GM10266 (cell line): ENCODE data around the gene RASA2.
A peak's percentile ranks its signal among the peaks of the same experiment; 100 is the strongest.

ENCODE experiments used
- DNase-seq: peaks from one replicate; pipeline ENCODE4 v3.0.0; 2012; ENCODE audit errors: extremely low spot score
- TF ChIP-seq, protein P1 (sequence below): IDR thresholded peaks from 2 replicates; pipeline ENCODE4 v1.5.1; 2012; ENCODE audit warnings: mild to moderate bottlenecking, low read depth; ENCODE audit not compliant: control insufficient read depth, insufficient read depth; ENCODE audit errors: missing control alignments

RASA2 gene

DNA sequence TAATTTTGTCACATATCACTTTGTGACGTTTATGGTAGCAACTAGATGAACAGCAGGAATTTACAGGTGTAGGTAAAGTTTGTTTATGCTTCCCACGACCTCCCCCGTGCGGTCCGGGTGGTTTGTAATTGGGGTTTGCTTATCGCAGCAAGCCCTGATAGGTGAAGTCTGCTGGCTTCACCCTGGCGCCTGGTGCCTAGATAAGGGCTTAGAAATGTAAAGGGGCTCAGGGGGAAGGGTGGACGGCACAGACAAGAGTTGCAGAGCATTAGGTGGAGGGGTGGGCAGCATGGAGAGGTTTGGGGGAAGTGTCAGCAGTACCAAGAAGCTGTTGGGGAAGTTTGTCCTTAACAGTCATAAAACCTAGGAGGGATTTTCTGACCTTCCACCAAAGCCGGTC lies 143.1 kb downstream of the RASA2 start:
- TF ChIP-seq, protein P1, sequence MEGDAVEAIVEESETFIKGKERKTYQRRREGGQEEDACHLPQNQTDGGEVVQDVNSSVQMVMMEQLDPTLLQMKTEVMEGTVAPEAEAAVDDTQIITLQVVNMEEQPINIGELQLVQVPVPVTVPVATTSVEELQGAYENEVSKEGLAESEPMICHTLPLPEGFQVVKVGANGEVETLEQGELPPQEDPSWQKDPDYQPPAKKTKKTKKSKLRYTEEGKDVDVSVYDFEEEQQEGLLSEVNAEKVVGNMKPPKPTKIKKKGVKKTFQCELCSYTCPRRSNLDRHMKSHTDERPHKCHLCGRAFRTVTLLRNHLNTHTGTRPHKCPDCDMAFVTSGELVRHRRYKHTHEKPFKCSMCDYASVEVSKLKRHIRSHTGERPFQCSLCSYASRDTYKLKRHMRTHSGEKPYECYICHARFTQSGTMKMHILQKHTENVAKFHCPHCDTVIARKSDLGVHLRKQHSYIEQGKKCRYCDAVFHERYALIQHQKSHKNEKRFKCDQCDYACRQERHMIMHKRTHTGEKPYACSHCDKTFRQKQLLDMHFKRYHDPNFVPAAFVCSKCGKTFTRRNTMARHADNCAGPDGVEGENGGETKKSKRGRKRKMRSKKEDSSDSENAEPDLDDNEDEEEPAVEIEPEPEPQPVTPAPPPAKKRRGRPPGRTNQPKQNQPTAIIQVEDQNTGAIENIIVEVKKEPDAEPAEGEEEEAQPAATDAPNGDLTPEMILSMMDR, result no peak
- DNase-seq, result no peak

DNA sequence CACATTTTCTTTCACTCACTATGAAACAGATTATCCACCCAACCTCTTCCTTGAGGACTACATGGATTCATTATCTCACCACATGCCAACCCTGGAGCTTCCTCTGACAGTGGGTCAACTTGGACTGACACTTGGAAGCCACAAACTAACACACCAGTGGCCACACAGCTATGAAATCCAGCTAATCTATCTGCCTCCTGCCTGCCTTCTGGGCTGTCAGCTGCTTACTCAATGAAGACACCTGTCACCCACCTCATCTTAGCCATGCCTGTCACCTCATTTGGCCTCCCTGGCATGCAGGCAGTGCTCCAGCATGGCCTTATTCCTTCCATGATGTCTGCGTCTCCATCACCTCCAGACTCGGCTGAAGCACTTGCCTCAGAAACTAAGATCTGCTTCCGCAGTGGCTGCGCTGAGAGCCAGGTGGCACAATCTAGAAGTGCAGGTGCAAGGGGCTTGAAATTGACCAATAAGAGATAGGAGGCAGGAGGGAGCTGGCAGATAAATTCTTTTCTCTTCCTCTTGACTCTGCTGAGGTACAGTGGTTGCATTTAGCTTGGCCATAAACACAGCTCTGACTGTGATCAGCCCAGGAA lies 146.1 kb downstream of the RASA2 start:
- TF ChIP-seq, protein P1, result no peak
- no peak for DNase-seq

DNA sequence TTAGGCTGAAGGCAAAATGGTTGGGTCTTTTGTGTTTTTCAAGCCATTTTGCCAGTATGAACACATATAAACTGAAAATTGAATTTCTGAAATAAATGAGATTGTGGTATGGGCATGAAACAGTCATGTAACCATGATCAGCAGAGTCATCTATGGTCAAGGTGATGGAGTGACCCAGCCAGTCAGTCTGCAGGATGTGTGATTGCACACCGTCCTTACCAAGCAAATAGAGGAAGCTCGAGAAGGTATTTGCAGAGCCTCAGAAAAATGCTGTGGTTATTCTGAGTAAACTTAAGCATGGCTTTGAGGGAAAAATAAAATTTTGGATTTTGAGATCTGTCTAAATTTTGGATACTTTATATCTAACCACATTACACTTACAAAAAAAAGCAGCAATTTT lies 155.4 kb downstream of the RASA2 start:
- DNase-seq, result no peak
- TF ChIP-seq, protein P1, result no peak

DNA sequence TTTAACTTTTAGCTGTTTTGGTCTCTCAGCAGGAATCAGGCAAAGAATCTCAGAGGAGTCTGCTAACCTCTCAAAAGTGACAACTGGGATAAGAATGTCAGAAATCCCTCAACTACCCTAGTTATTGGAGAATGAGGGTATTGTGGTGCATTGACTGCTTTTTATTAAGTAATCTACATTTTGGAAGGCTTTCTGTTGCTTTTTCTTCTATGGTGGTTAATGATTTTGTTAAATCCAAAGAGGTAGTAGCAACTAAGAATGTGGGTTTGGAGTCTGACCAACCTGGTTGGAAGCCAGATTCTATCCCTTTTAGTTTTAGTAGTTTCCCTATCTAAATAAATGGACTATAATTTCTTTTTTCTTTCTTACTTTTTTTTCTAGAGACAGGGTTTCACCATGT lies 156.6 kb downstream of the RASA2 start:
- DNase-seq, result no peak
- TF ChIP-seq, protein P1, result no peak

DNA sequence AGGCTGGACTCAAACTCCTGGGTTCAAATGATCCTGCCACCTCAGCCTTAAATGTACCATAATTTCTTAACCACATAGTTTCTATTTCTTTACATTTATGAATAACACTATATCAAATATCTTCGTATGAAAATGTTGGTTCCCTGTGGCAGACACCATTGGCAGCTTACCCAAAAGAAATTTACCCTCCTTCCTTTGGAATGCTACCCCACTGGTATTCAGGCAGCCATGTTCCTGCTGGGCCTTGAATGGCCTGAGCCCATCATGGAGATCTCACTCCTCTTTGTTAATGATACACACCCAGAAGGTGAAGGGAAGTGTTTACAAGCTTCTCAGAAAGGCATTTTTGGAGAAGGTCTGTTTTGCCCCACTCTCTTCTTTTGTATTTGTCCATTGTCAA lies 157.0 kb downstream of the RASA2 start:
- TF ChIP-seq, protein P1, result no peak

DNA sequence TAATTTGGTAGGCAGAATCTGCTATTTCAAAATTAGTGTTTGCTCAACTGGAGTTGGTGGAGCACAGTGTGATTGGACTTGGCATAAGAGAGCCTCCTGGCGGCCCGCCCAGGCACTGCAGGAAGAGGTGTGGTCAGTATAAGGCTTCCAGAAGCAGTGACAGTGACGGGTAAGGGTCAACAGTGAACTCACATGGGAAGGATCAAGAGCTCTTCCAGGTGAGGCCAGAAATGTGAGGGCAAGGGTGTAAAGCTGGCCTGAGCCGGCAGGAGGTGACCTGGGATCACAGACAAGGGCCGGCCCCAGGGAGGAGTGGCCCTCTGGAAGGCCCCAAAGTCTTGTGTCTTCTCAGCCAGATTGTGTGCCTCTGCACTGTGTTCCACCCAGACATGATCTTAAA lies 158.1 kb downstream of the RASA2 start:
- TF ChIP-seq, protein P1, result peak; percentile 74
- DNase-seq, result peak; percentile 80

More for the DNA sequence above, 157.0 kb downstream of the RASA2 start:
- no peak for DNase-seq

DNA sequence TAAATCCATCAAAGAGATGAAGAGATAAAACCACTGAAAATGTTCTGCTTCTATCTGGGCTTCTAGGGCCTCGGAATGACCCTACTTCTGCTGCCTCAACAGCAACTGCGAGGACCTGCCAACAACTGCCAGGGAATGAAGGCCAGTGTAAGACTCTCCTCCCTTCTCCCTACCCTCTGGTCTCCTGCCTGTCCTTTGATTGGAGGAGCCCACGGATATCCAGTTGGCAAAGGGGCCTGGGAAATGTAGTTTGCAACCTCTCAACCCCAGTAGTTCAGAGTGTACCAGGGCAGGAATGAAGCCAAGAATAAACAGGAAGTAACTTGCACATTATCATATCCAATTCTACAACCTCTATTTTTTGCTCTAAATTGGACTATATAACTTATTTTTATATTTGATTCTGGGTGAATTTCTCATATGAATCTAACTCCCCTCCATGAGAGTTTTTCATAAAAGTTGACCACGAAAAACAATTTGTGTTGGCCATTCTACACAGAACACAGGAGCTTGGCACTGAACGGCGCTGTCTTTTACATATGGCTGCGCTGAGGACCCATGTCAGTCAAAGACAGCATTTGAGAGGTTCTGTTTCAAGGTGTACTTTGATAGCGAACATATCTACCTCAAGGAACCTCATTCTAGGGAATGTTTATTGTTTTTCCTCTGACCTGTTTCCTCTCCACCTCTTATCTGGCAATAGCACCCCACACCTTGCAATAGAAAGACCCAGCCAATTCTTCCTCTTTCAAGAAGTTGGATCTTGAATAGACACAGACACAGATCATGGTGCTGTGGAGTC lies 160.1 kb downstream of the RASA2 start:
- DNase-seq, result no peak
- TF ChIP-seq, protein P1, result no peak
